Stimulated activated CD8-positive, alpha-beta memory T cell treated with anti-CD3 and anti-CD28 coated beads, Interleukin-2, amount 100 ng/mL, for 48 hours (primary cell): ENCODE results near the gene FBXL17.

Source experiments
- DNase-seq, 2 donors: peaks; one replicate each; pipeline ENCODE4 v3.0.0-alpha.2; 2020; ENCODE audit warnings: low read depth in 2 of 2

The FBXL17 gene

DNA sequence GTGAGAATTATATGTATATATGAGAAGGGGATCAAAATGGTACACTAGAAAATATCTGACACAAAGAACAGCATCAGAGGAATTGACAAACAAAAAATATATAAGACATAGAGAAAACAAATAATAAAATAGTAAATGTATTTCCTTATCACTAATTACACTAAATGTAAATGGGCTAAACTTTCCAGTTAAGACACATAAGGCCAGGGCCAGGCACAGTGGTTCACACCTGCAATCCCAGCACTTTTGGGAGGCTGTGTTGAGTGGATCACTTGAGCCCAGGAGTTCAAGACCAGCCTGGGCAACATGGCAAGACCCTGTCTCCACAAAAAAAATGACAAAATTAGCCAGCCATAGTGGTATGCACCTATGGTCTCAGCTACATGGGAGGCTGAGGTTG lies 8.5 kb downstream of the FBXL17 start:
- DNase-seq, result no peak

DNA sequence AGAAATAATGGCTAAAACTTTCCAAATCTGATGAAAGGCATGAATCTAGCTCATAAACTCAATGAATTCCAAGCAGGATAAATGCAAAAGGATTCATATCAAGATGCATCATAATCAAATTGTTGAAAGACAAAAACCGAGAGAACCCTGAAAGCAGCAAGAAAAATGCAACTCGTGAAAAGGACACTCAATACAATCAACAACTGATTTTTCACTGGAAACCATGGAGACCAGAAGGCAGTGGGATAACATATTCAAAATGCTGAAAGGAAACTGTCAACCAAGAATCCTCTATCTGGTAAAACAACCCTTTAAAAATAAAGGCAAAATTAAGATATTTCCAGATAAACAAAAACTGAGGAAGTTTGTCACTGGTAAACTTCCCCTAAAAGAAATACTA lies 9.5 kb downstream of the FBXL17 start:
- no peak for DNase-seq

DNA sequence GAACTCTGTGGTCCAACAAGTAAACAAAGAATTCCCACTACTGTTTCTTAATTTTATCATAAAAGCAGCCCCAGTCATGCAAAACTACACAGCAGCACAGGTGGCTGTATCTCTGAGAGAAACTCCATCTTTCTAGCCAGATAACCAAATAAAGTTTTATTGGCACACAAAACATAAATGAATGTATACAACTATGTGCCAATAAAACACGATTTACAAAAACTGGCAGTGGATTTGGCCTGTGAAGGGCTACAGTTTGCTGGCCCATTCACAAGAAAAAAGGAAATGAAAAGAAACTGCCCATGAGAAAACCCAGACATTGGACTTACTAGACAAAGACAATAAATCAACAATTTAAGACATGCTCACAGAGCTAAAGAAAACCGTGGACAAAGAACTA lies 10.6 kb downstream of the FBXL17 start:
- DNase-seq, result no peak

DNA sequence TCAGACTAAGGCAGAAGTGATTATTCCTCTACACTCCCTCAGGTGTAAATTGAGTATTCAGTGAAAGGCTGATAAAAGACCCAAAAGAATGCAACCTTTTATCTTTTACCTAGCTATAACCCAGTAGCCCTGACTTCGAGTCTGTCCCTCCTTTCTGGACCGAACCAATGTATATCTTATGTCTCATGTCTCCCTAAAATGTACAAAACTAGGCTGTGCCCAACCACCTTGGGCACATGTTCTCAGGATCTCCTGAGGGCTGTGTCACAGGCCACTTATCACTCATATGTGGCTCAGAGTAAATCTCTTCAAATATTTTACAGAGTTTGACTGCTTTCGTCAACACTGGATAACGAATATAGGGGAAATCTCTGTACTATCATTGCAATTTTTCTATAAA lies 12.7 kb downstream of the FBXL17 start:
- no peak for DNase-seq

DNA sequence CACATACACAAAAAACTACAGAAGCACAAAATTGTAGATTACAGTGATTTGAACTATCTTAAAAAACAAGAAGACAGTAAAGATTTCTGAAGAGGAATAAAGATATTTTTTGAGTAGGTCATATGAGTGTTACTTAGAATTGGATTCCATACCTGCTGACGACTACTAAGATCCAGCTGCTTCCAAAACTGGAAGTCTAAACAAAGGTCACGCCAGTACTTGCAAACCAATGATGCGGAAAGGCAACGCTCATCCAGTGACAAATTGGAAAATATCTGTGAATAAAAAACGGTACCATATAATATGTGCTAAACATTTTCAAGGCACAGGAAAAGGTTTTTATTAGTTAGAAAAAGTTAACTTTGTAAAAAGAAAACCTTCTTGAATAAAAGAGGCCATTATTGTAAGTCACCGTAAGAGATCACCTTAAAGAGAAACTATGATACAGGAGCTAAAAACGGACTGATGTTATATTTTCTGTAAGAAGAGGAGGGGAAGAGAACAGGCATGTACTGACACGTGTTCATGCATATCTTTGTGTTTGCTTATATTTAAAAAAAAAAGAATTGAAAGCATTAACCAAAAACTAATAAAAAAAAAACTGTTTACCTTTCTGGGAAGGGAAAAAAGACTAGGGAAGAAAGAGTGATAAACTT lies 14.1 kb downstream of the FBXL17 start:
- no peak for DNase-seq

- DNase-seq, result no peak
These were observed 15.4 kb downstream of the FBXL17 start for GRCh38 chr5:108366500-108366899.

GRCh38 chr5:108361771-108362170 lies 20.1 kb downstream of the FBXL17 start:
- no peak for DNase-seq

- DNase-seq, result no peak
These were observed 20.7 kb downstream of the FBXL17 start for GRCh38 chr5:108361239-108361638.

GRCh38 chr5:108360280-108360679 lies 21.6 kb downstream of the FBXL17 start:
- no peak for DNase-seq

- DNase-seq, result no peak
These were observed 25.6 kb downstream of the FBXL17 start for GRCh38 chr5:108356286-108356685.

GRCh38 chr5:108353087-108353486 lies 28.8 kb downstream of the FBXL17 start:
- DNase-seq, result no peak

DNA sequence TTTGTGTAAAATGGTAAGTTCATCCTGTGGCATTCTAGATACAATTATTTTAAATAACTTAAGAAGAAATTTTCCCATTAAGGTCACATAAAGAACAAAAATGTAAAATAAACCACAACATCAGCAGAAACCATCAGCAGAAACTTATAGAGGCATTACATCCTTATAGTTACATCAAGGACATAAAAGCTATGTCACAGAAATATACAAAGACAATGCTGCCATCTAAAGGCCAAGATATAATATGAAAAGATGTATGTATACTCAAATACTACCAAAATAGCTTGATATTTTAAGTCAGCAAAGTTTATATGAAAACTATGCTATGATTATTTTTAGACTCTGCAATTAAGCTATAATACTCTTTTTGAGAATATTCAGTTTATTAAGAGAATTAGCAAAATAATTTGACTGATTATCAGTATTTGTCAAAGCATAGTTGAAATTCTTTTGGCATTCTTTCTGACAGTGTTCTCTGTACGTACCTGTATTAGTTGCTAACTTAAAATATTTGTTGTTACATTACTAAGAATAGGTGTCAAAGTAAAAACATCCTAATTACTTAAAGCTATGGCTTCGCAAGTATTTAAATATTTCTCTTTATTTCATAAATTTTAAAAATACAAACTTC lies 36.2 kb downstream of the FBXL17 start:
- no peak for DNase-seq

- no peak for DNase-seq
These were observed 37.6 kb downstream of the FBXL17 start for GRCh38 chr5:108344103-108344822.

- no peak for DNase-seq
These were observed 40.0 kb downstream of the FBXL17 start for GRCh38 chr5:108341866-108342265.

- no peak for DNase-seq
These were observed 41.8 kb downstream of the FBXL17 start for GRCh38 chr5:108340131-108340530.

DNA sequence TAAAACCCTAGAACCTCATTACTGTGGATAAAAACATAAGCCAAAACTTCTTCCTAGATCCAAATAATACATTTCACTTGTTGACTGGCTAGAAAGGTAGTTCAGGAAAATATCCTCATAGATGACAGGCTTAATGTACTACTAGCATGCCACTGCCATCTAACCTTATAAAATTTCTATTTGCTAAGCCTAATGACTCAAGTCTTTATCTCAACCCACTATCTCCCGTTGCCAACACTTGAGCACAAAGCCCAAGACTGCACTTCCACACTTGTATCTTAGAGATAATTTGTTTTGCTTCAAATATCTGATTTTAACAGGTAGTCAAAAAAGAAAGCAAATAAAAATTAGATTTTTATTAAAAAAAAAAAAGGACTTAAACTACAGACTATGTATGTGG lies 42.7 kb downstream of the FBXL17 start:
- DNase-seq, result no peak

DNA sequence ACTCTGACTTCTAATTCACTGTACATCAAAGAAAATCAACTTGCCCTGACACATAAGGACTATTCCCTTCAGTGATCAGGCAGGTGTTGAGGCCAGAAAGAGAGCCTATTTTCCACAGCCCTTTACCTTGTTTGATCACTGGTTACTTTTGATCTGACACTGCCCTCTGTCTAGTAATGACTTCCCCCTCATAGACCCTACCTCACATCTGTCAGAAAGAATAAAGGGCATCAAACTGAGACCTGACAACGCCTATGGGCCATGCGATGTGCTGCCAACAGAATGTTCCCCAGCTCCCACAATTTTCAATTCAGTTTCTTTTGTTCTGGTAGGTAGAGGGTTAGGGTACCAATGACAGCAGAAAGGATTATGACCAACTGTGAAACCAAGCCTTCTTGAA lies 47.7 kb downstream of the FBXL17 start:
- no peak for DNase-seq

- no peak for DNase-seq
These were observed 54.9 kb downstream of the FBXL17 start for GRCh38 chr5:108326982-108327381.

GRCh38 chr5:108324886-108325285 lies 57.0 kb downstream of the FBXL17 start:
- DNase-seq, result no peak

DNA sequence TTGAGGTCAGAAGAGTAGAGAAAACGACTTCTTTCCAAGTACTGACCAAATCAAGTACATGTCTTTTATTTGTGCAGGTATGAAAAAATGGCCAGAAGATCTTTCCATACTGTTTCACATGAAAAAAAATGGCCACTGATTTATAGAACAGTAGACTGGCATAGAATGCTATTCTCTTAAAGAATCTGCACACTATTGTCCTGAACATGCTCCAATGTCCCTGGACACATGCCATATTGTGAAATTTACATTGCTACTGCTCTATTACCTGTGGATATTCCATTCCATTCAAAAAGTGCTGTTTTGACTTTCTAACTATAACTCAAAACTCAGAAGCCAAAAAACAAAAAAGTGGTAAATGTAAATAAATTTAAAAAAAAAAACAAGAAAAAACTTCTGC lies 60.6 kb downstream of the FBXL17 start:
- DNase-seq, result no peak

- DNase-seq, result no peak
These were observed 61.7 kb downstream of the FBXL17 start for GRCh38 chr5:108320231-108320630.

DNA sequence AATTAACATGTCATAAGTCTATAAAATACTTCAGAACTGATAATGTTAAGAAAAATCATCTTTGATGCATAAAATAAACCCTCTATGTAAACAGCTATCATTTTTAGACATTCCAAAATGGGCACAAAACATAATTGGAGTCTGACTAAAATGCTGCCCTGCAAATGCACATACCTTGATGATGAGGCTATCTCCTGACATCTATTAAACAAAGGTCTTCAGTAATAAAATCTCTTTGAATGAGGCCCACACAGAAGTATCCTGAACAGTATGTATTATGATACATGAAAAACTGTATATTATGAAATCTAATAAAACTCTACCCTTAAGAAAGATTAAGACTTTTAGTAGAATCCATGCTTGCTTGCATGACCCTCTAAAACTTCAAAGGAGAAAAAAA lies 66.1 kb downstream of the FBXL17 start:
- no peak for DNase-seq

- DNase-seq, result no peak
These were observed 69.6 kb downstream of the FBXL17 start for GRCh38 chr5:108312258-108312657.
